PC-9 (cell line): ENCODE results near the gene MRPL14. TPM values are rescaled to one million over a fixed set of nuclear protein-coding genes. Genes with fewer than 3 reads are reported as not detected.

Source experiments
- BruUV-seq: library from RNA; stranded (reverse); fragments of 400-500 nt; replicated peaks from 2 replicates; lab custom pipeline; 2021; lab: Mats Ljungman, UMichigan
- CTCF ChIA-PET: fragments of 300-600 bp; sonication (Branson Sonifier 250); formaldehyde crosslinking; loops from one replicate; lab custom pipeline; 2022; ENCODE audit warnings: antibody characterized with exemption; lab: Charles Lee
- POLR2A ChIA-PET: fragments of 300-600 bp; sonication (Branson Sonifier 250); formaldehyde crosslinking; loops from one replicate; lab custom pipeline; 2022; ENCODE audit warnings: antibody characterized with exemption; ENCODE audit not compliant: unreplicated experiment; lab: Charles Lee
- DNase-seq, 2 experiments: peaks; one replicate each; pipeline versions ENCODE4 v3.0.0 to v3.0.0-alpha.2; 2015 to 2022; ENCODE audit warnings: mixed read lengths in 1 of 2
- H2AFZ ChIP-seq: fragments of 200-600 bp; sonication (generic); 2 replicates; pipeline ENCODE4 v1.8.1; 2017; ENCODE audit warnings: antibody characterized with exemption
- H3F3A ChIP-seq: fragments of 200-600 bp; sonication (generic); 2 replicates; pipeline ENCODE4 v1.8.1; 2017; ENCODE audit warnings: antibody characterized with exemption, mild to moderate bottlenecking, low read depth; ENCODE audit not compliant: insufficient read depth
- H3K27ac ChIP-seq: fragments of 200-600 bp; sonication (generic); 2 replicates; pipeline ENCODE4 v1.6.1; 2016; ENCODE audit warnings: mixed run types
- H3K27me3 ChIP-seq: fragments of 200-600 bp; sonication (generic); 2 replicates; pipeline ENCODE4 v1.6.1; 2016; ENCODE audit warnings: low read depth, mixed run types; ENCODE audit not compliant: insufficient read depth
- H3K36me3 ChIP-seq: fragments of 200-600 bp; sonication (generic); 2 replicates; pipeline ENCODE4 v1.6.1; 2016; ENCODE audit warnings: low read depth, mixed run types
- H3K4me1 ChIP-seq: fragments of 200-600 bp; sonication (generic); replicated peaks from 2 replicates; pipeline ENCODE4 v1.6.1; 2016; ENCODE audit warnings: mixed run types; ENCODE audit not compliant: insufficient read depth
- H3K4me2 ChIP-seq: fragments of 200-600 bp; sonication (generic); 2 replicates; pipeline ENCODE4 v1.6.1; 2017; ENCODE audit warnings: mixed run types
- H3K4me3 ChIP-seq: fragments of 200-600 bp; sonication (generic); 2 replicates; pipeline ENCODE4 v1.6.1; 2016; ENCODE audit warnings: mixed run types
- H3K79me2 ChIP-seq: fragments of 200-600 bp; sonication (generic); 2 replicates; pipeline ENCODE4 v1.6.1; 2017; ENCODE audit warnings: low read depth, mixed run types
- H3K9me2 ChIP-seq: fragments of 200-600 bp; sonication (generic); 2 replicates; pipeline ENCODE4 v1.8.1; 2017; ENCODE audit warnings: mild to moderate bottlenecking; ENCODE audit not compliant: insufficient read depth
- H3K9me3 ChIP-seq: fragments of 200-600 bp; sonication (generic); 2 replicates; pipeline ENCODE4 v1.8.1; 2016; ENCODE audit warnings: low read depth; ENCODE audit not compliant: insufficient read depth
- H4K20me1 ChIP-seq: fragments of 200-600 bp; sonication (generic); 2 replicates; pipeline ENCODE4 v1.8.1; 2017; ENCODE audit not compliant: insufficient read depth
- CTCF ChIP-seq: fragments of 200-600 bp; sonication (generic); conservative IDR thresholded peaks from 2 replicates; pipeline ENCODE4 v1.6.1; 2017; ENCODE audit warnings: mixed run types, antibody characterized with exemption, mild to moderate bottlenecking, moderate library complexity
- EZH2 ChIP-seq: fragments of 200-600 bp; sonication (generic); IDR thresholded peaks from 2 replicates; pipeline ENCODE4 v1.8.0; 2017; ENCODE audit warnings: antibody characterized with exemption, low read depth
- intact Hi-C: fragments of 100-400 bp; cut with micrococcal nuclease; formaldehyde crosslinking; loops from one replicate; pipeline ENCODE4 v1.10.0; 2022; ENCODE audit not compliant: unreplicated experiment
- total RNA-seq: library from RNA; stranded (reverse); gene quantifications from 2 replicates; pipeline ENCODE4 v1.2.3, GENCODE V29; 2021

Gene MRPL14
- total RNA-seq, 1 experiment from 2014 or later, result 96.3 TPM

- Histone ChIP-seq H3K9me3 (no peaks in the 10 kb centered on the region), H3K27ac (no peak overlapping the region), H3K9me2 (no peaks in the 10 kb centered on the region), H3K27me3 (peaks cover 13% of the 10 kb centered on the region; the same call in 1 of the 2 replicates), H3K4me2 (no peak overlapping the region), H3K4me3 (no peak overlapping the region), H3K79me2 (no peaks in the 10 kb centered on the region), H2AFZ (no peak overlapping the region), H3F3A (no peaks in the 10 kb centered on the region), H3K4me1 (no peaks in the 10 kb centered on the region), H3K36me3 (no peaks in the 10 kb centered on the region), H4K20me1 (no peaks in the 10 kb centered on the region)
- BruUV-seq, result no TSS peak
- no peak for DNase-seq
- POLR2A ChIA-PET, result no interaction called here
- TF ChIP-seq EZH2, result no peak
- no peak for TF ChIP-seq CTCF
- CTCF ChIA-PET, result no interaction called here
- intact Hi-C loops, result no loop called here
Measured at GRCh38 chr6:44169154-44169553, 41.9 kb upstream of the MRPL14 start.

DNA sequence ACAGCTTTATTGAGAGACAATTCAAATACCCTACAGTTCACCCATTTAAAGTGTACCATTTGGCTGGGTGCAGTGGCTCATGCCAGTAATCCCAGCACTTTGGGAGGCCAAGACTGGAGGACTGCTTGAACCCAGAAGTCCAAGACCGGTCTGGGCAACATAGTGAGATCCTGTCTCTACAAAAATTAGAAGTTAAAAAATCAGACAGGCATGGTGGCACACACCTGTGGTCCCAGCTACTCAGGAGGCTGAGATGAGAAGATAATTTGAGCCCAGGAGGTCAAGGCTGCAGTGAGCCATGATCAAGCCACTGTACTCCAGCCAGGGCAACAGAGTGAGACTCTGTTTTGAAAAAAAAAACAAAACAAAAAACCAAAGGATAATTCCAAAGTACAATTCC lies 40.3 kb upstream of the MRPL14 start:
- Histone ChIP-seq H2AFZ (no peak overlapping the region), H3K9me2 (no peaks in the 10 kb centered on the region), H3K27ac (no peak overlapping the region), H4K20me1 (no peaks in the 10 kb centered on the region), H3K4me1 (no peaks in the 10 kb centered on the region), H3K79me2 (no peaks in the 10 kb centered on the region), H3K4me2 (no peak overlapping the region), H3F3A (no peaks in the 10 kb centered on the region), H3K4me3 (no peak overlapping the region), H3K9me3 (no peaks in the 10 kb centered on the region), H3K27me3 (peaks cover 13% of the 10 kb centered on the region), H3K36me3 (no peaks in the 10 kb centered on the region)
- TF ChIP-seq CTCF, result no peak
- TF ChIP-seq EZH2, result no peak
- DNase-seq, result no peak
- intact Hi-C loops, result no loop called here
- ChIA-PET POLR2A (no interaction called here), CTCF (no interaction called here)
- no TSS peak for BruUV-seq

- Histone ChIP-seq H3K27me3 (peaks cover 13% of the 10 kb centered on the region), H4K20me1 (no peaks in the 10 kb centered on the region), H3K79me2 (no peaks in the 10 kb centered on the region), H3K4me1 (no peaks in the 10 kb centered on the region), H3K27ac (no peak overlapping the region), H3K4me2 (no peak overlapping the region), H3K36me3 (no peaks in the 10 kb centered on the region), H3K9me3 (no peaks in the 10 kb centered on the region), H3F3A (peaks cover 3% of the 10 kb centered on the region), H3K4me3 (no peak overlapping the region), H3K9me2 (no peaks in the 10 kb centered on the region), H2AFZ (no peak overlapping the region)
- no peak for DNase-seq
- intact Hi-C loops, result no loop called here
- POLR2A ChIA-PET, result no interaction called here
- TF ChIP-seq CTCF, result no peak
- no TSS peak for BruUV-seq
- CTCF ChIA-PET, result no interaction called here
Measured at GRCh38 chr6:44166591-44167184, 39.4 kb upstream of the MRPL14 start.
